Bronchus fibroblast of lung (primary cell): ENCODE data around the gene RBMY1F. TPM values are rescaled to one million over a fixed set of nuclear protein-coding genes. Genes with fewer than 3 reads are reported as not detected.

Experiments used
- total RNA-seq: library from RNA; depleted of rRNA; stranded (reverse); fragments of >200 nt; gene quantifications from 2 replicates; pipeline ENCODE4 v1.2.3, GENCODE V29; 2015

The RBMY1F gene
- total RNA-seq: not detected in 2 replicates

GRCh38 chrY:22182823-22183222 is at the start of gene RBMY1F:
TSS of gene RBMY1F (minus strand) at chrY:22182923. CDS start at chrY:22180969, 1,954 bp downstream.

Other genes starting within 250 kb of the RBMY1F start
- gene RBMY1J, start 220.5 kb upstream of the RBMY1F start, total RNA-seq: not detected in 2 replicates